NCI-H1436 (cell line): Measurements from ENCODE around the gene UCK1.
"Not testable (repeated sequence)": the region's sequence is repeated elsewhere in the genome, so short reads cannot be mapped to it uniquely, and the experiment has no call there.

Source experiments
- DNase-seq: peaks from one replicate; lab custom pipeline; 2025; lab: John Stamatoyannopoulos, UW

The UCK1 gene

DNA sequence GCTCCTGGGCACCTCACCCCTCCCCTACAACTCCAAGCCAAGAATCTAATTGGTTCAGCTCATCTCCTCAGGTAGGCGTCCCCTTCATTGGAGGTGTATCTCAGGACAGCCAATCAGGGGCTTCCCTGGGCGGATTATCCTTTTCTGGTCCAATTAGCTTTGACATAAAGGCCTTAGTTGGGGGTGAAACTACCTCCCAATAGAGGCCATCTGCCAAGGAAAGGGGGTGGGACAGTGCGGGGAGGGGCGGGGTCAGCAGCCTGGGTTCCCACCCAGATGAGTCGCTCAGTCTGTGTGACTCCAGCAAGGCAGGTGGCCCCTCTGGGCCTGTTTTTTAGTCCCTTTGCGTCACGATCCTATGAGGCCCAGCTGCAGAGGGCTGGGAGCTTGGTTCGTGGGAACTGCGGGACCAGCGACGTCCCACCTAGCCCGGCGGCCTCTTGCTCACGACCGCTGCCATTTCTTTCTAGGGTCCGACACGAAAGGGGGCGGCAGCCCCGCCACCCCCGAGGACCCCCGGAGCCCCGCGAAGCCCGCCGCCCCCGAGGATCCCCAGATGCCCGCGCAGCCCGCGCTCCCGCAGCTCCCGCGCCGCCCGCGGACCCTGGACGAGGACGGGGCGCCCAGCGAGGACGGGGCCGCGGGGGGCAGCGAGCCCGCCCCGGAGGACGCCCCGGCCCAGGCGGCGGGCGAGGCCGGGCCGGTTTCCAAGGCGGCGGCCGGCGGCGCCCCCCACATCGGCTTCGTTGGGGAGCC, 23.2 kb upstream of the UCK1 start:
- DNase-seq = no peak

- DNase-seq = no peak
Observed at GRCh38 chr9:131552030-131552429, 21.0 kb upstream of the UCK1 start.

GRCh38 chr9:131550465-131550864, 19.4 kb upstream of the UCK1 start:
- not testable (repeated sequence) for DNase-seq

GRCh38 chr9:131549186-131549585, 18.1 kb upstream of the UCK1 start:
- not testable (repeated sequence) for DNase-seq

- no peak for DNase-seq
Observed at GRCh38 chr9:131546336-131547084, 15.4 kb upstream of the UCK1 start.

DNA sequence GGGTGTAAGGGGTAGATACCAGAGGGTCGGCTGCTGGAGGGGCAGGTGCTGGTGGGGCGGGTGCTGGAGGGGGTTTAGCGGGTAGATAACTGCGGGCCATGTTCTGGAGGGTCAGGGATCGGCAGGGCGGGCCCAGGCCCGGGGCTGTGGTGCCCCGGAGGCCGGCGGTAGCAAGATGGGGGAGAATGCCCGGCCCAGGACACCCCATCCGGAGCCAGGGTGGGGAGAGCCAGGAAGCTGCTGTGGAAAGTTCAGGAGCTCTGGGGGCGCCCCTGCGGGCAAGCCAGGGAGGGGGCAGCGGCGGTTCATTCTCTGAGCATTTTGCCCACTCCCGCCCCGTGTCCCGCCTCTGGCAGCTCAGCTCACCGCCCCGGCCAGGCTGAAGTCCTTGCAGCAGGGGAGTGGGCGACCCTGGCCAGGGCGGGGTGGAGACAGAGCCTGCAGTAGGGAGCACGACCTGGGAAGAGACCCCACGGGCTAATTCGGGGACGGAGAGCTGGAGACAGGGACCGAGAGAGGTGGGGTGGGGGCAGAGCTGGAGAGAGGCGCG, 14.8 kb upstream of the UCK1 start:
- no peak for DNase-seq

GRCh38 chr9:131545003-131545785, 14.1 kb upstream of the UCK1 start, which contains the start of gene PRRT1B:
Gene PRRT1B (plus strand): TSS chr9:131545523. CDS start chr9:131545616, 93 bp downstream.
- DNase-seq = no peak

DNA sequence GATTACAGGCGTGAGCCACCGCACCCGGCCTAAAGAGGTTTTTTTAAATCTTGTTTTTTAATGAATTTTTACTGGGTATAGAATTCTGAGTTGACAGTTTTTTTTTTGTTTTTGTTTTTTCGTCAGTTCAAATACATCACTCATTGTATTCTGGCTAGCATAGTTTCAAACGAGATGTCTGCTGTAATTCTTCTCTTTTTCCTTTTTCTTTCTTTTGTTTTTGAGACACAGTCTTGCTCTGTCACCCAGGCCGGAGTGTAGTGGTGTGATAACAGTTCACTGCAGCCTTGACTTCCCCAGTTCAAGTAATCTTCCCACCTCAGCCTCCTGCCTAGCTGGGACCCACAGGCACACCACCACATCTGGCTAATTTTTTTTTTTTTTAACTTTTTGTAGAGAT, 12.1 kb upstream of the UCK1 start:
- DNase-seq = no peak

GRCh38 chr9:131539223-131539923, 8.3 kb upstream of the UCK1 start:
- no peak for DNase-seq

GRCh38 chr9:131537946-131538345, 6.9 kb upstream of the UCK1 start:
- no peak for DNase-seq

DNA sequence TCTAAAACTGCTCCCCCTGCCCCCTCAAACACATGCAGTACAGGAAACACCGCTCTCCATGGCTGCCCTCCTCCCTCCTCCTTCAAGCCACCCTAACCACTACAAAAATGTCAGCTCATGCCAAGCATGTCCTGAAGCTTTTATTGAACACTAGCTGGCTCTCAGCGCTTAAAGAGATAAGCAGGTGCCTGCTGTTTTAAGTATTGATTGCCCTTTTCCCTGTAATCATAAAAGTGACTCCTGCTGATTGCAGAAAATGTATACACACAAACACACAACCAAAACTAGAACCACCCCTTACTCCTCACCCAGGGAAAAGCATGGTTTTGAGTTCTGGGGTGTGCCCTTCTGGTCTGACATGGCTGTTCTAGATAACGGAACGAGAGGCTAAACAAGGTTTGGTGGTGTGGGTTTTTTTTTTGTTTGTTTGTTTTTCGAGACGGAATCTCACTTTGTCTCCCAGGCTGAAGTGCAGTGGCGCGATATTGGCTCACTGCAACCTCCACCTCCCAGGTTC, 3.7 kb upstream of the UCK1 start:
- no peak for DNase-seq

DNA sequence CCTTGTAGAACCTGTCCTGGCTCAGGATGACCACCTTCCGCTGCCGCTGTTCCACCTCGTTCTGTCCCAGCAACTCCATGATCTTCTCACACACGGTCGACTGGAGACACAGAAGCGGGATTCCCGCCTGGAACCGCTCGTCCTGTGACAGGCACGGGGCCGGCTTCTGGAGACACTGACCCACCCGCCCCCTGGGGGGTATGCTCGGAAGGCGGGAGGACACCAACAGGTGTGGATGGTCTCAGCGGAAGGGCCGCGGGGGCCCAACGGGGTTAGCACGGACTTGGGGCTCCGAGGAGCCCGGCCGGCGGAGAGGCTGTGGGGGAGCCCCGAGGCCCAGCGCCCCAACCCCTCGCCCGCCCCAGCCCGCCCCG, 530 bp downstream of the UCK1 start:
- no peak for DNase-seq

DNA sequence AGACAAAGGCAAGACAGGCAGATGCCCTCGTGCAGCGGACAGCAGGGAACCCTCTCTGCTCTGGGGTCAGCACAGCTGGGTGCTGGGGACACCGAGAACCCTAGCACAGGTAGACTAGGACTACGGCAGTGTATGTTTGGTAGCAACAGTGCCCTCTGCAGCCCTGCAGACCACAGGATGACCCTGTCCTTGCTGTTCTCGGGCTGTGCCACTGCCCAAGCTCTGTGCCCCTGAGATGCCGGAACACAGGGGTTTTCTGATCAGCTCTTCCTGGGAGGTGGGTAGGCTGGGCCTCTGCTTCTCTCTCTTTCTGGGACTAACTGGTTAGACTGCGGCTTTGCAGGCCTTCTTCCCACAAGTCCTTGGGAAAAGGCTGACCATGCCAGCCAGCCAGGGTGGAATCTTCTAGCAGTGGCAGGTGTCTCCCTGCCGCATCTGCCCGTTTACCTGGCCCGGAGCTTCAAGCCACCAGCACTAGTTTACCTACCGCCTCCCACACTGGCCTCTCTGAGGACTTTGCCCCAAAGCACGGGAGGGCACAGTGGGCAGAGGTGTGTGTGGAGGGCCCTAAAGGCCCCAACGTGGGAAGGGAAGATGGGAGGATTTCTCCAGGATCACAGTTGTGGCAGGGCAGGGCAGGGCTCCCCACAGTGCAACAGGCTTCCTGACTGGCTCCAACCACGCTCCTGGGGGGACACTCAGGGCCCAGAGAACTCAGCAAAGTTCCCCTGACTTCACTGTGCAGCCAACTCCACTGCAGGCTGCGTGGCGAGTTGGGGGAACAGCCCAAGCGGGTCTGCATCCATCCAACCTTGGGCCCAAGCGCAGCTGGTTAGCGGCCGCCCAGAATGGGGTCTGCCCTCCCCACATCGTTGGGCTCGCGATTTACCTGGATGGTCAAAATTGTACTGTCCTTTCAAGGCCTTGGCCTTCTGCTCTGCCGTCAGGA, 1.2 kb downstream of the UCK1 start:
- DNase-seq = no peak

DNA sequence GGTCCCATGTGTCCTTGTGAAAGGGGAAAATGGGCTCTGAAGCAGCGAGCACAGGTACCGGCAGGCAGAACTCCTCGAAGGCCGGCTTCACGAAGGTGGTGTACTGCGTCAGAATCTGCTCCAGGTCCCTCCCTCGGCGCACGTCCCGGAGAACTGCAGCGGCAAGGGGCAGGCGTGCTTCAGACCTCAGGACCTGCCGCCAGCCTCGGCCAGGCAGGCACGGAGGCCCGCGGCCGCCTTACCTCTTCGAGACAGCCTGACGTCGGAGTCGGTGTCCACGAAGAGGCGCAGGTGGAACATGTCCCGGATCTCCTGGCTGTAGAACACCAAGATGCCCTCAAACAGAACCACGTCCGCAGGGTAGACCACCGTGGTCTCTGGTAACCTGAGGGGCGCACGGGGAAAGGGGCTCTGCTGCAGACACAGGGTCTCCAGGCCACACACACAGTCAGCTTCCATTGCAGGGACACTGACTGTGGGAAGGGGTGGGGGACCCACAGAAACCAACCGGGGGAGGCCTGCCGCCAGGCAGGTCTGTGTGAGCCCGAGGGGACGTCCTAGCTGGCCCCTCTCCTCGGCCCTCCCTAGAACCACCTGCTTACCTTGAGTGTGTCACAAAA, 2.1 kb downstream of the UCK1 start:
- DNase-seq = no peak

GRCh38 chr9:131528186-131528585, 2.9 kb downstream of the UCK1 start:
- DNase-seq = no peak

DNA sequence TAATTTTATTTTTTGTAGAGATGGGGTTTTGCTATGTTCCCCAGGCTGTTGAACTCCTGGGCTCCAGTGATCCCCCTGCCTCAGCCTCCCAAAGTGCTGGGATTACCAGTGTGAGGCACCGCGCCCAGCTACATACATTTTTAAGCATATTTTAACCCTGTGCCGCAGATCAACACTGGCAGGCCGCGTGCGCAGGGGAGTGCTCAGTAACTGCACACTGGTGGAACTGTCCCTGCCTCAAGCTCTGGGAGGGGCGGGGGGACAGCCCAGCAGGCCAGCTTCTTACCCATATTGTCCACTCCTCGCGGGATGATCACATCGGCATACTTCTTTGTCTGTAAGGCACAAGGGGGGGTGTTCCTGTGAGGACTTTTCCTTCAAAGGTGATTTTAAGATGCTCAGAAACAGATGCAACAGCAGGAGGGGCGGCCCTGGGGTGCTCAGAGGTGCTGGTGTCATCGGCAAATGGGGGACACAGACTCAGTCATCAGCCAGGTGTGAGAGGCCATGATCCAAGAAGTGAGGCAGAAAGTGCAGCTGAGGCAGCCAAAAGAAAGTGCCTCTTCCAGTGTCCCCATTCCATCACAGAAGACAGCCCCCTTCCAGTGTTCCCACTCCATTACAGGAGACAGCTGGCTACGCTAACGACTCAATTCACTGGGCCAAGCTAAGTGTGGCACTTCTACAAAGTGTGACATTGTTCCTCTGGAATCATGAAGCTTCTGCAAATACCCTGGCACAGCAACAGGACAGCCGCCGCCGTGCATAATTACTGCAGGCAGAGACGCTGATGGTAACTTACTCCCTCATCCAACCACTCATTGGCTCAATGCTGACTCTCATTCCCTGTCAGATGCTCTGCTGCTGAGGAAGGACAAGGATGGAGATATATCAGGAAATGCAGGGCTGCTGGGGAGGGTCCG, 5.2 kb downstream of the UCK1 start:
- DNase-seq = no peak

DNA sequence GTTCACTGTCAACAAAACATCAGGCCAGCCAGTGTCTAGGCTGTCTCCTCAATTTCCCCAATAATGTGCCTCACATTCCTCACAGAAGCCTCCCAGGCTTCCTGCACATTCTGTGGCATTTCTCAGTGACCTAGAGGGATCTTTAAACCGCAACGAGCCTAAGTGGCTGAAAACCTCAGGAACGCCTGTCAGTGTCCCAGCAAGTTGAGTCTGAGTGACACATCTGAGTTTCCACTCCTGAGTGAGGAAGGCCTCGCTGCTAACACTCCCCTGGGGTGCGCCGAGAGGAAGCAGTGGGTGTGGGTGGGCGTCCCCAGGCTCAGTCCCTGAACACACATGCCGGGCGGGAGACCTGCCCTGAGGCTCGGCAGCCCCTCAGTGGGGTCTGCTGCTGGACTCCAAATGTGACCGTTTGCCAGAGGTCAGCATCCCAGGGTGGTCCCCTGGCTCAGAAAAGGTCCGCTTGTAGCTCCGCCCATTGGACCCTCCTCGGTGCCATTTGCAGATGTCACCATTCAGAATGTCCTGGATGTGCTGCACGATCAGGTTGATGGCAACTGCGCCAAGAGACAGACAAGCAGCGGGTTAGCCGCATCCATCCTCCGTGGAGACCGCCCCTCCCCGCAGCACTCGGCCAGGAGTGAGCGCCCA, 6.3 kb downstream of the UCK1 start:
- DNase-seq = no peak
